Astrocyte of the spinal cord (primary cell): ENCODE measurements around the gene NUDT14.

Experiments used
- DNase-seq: peaks from one replicate; pipeline ENCODE4 v3.0.0; 2011; ENCODE audit warnings: low read depth, low spot score
- H3K4me3 ChIP-seq: 2 replicates; pipeline ENCODE4 v1.5.1; 2011; ENCODE audit warnings: low read depth, mild to moderate bottlenecking, low read length, moderate library complexity
- in situ Hi-C: cut with HindIII; loops from 2 replicates; pipeline ENCODE4 v1.10.0; 2017; ENCODE audit warnings: low sequenced_read_pairs
- TF ChIP-seq, protein P1 (sequence below): IDR thresholded peaks from 2 replicates; pipeline ENCODE4 v1.5.1; 2012; ENCODE audit warnings: low read depth, mild to moderate bottlenecking, low read length, inconsistent platforms

The NUDT14 gene

DNA sequence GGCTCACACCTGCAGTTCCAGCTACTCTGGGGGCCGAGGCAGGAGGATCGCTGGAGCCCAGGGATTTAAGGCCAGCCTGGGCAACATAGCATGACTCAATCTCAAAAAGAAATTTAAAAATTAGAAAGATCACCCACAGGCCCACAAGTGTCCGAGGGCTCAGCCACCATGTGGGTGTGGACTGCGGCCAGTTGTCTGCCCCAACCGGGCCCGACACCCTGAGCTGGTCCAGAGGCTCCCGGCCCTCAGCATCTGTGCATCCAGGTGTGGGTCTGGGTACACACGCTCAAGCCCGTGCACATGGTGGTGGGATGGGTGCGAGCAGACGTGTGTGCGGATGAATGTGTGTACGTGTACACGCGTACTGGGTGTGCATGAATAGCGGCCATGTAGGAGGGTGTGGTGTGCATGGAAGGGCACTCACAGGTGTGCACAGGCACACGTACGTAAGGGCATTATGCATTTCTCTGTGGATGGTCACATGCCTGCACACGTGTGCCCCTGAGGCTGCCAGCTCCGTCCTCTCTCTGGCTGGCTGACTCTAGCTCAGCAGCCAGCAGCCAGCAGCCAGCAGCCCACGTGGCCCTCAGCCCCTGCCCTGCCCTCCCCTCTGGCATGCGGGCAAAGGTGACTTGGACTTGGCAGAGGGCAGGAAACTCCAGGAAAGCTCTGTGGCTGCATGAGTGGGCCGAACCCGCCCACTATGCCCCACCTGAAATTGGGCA is 23.3 kb upstream of the NUDT14 start:
- TF ChIP-seq, protein P1, sequence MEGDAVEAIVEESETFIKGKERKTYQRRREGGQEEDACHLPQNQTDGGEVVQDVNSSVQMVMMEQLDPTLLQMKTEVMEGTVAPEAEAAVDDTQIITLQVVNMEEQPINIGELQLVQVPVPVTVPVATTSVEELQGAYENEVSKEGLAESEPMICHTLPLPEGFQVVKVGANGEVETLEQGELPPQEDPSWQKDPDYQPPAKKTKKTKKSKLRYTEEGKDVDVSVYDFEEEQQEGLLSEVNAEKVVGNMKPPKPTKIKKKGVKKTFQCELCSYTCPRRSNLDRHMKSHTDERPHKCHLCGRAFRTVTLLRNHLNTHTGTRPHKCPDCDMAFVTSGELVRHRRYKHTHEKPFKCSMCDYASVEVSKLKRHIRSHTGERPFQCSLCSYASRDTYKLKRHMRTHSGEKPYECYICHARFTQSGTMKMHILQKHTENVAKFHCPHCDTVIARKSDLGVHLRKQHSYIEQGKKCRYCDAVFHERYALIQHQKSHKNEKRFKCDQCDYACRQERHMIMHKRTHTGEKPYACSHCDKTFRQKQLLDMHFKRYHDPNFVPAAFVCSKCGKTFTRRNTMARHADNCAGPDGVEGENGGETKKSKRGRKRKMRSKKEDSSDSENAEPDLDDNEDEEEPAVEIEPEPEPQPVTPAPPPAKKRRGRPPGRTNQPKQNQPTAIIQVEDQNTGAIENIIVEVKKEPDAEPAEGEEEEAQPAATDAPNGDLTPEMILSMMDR: no peak
- in situ Hi-C loops: no loop called here
- no peak for DNase-seq
- no peak overlapping the region for H3K4me3 ChIP-seq

DNA sequence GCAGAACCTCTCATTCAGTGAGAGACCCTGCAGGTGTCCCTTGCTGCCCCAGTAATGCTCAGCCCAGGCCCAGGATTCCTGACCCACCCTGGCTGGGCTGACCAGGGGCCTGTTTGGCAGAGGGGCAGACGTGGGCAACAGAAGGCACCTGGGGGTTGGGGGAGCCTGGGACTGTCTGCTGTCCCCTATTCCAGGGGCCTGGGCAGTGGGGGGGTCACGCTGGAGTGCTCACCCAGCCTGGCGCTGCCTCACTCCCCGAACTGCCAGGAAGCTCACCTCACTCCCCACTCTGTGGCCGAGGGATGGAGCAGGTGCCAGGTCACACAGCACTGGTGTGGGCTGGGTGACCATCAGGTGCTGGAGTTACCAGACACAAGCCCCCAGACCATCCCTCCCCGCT is 22.6 kb upstream of the NUDT14 start:
- TF ChIP-seq, protein P1: no peak
- in situ Hi-C loops: no loop called here
- DNase-seq: no peak

DNA sequence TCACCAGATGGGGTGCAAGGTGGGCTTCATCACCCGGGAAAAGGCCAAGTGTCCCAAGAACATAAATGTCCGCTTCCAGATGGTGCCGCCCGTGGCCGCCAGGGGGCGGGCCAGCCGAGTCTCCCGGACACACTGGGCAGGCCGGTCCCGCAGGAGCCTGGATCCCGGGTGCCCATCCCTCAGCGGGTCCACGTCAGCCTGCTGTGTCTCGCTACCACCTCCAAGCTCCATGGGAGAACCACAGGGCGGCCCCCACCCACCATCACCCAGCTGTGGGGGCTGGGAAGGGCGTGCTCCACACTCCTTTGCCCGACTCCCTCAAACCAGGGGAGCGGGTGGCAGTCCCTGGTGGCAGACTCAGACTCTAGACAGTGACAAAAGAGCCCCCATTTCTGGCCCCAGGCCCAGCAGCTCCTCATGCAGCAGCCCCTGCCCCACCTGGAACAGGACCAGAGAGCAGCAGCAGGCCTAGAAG is 22.0 kb upstream of the NUDT14 start:
- no peak overlapping the region for H3K4me3 ChIP-seq
- TF ChIP-seq, protein P1: peak; percentile 88
- peak; percentile 54 for DNase-seq
- in situ Hi-C loops: no loop called here

More for the DNA sequence above, 22.6 kb upstream of the NUDT14 start:
- no peak overlapping the region for H3K4me3 ChIP-seq

DNA sequence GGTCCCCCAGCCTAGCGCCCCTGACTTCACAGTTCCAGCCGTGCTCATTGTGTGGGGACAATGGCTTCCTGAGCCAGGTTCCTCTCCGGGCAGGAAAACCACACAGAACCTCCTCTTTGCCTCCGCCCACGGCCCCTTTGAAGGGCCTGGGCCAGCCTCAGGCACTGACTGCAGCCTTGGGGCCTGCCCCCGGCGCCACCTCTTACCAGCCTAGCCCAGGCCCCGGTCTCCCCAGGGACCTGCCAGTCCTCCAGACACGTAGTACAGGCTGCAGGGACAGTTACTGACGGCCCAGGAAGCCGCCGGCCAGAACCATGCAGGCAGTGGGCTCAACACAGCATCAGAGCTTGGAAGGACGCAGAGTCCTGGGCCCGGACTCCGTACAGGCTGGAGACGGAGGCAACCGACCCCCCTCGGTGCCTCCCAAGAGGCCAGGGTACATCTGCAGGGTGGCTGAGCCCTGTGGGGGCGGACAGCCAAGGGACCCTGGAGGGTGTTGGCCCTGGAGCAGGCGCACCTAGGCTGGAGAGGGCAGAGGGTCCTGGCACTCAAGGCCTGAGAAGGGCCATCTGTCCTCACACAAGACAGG is 20.9 kb upstream of the NUDT14 start:
- DNase-seq: no peak
- TF ChIP-seq, protein P1: no peak
- no peak overlapping the region for H3K4me3 ChIP-seq
- in situ Hi-C loops: no loop called here

DNA sequence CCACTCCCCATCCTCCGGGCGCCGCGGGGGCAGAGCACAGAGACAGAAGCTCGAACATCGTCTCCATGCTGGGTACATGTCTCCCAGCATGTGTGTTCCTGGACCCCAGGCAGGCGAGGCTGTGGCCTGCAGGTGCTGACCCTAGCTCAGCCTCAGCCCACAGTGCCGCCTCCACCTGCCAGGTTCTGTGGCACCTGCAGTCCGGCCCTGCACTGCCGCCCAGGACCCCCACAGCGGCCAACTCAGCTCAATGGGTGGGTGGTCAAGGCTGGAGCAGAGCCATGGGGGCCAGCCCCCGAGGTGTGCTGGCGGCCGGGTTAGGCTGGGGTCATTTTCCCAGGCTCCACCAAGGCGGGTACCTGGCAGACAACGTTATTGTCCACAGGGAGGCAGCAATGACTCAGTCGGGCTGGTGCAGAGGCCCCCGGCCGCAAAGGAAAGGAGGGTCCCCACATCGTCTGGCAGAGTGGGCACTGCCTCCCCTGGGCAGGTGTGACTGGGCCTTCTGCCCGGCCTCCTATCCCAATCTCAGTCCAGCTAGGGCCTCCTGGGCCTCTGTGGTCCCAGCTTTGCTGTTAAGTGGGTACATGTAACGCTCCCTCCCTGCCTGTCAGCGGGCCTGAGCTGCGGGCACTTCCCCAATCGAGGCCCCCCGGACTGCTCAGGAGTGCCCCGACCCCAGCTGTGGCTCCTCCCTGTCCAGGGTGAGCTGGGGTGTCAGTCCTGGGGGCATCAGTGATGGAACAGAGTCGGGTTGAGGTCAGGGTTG is 20.2 kb upstream of the NUDT14 start:
- no peak for DNase-seq
- TF ChIP-seq, protein P1: no peak
- no peak overlapping the region for H3K4me3 ChIP-seq
- in situ Hi-C loops: no loop called here

DNA sequence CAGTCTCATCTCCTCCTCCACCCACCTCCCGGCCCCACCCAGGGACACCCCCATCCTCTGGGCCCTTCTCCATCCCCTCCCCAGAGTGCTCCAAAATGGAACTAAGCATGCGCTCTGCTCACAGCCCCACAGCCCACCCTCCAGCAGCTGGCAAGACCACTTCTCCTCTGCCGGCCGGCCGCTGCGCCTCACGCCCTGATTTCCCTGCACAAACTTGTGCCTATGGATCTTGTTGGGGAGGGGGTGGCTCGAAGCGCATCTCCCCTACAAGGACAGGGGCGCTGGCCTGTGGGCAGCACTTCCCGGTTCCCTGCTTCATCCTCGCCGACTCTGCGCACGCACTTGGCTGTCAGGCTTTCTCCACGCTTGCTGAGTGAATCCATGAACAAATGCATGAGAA is 19.5 kb upstream of the NUDT14 start:
- in situ Hi-C loops: no loop called here
- H3K4me3 ChIP-seq: no peak overlapping the region
- TF ChIP-seq, protein P1: no peak
- no peak for DNase-seq
